HG03354 (cell line): ENCODE measurements around the gene MEF2A.
"Not testable (repeated sequence)": the region's sequence is repeated elsewhere in the genome, so short reads cannot be mapped to it uniquely, and the experiment has no call there.

ENCODE experiments used
- ATAC-seq: cut with Tn5 transposase; IDR thresholded peaks from one replicate; pipeline ENCODE4 v1.9.1; 2021; ENCODE audit warnings: mild to moderate bottlenecking; ENCODE audit not compliant: unreplicated experiment, poor library complexity, severe bottlenecking

MEF2A gene

DNA sequence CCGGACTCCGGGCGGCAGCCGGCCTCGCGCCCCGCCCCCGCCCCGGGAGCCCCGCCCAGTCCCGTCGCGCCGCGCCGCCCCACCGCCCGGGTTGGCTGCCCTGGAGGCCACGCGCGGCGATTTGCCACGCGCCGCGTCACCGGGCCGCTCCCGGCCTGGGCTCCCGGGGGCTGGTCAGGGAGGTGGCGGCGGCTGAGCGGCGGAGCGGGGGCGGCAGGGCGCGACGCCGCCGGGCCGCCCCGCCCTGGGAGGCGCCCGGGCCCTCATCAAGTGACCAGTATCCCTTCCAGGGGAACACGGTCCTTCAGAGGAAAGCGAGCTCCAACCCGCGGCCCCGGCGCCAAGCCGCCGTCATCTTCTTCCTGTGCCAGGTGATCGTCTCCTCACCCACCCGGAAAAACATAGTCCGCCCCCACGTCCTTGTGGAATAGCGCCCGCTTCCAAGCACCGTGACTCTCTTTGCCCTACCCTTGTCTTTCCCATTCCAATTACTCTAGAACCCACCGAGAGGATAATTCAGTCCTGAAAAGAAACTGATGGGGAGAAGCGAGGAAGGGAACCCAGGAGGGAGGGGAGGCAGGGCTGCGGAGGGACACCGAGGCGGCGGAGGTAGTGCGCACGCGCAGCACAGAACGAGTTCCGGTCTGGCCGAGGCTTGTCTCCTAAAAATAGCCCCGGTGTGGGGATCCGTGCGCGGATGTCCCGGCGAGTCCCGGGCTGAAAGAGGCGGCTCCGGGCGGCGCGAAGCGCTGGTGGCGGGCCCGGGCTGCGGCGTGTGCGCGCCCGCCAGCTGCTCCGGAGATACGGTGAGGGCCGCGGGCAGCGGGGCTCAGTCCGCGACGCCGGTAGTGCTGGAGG, at the start of gene MEF2A:
TSS of gene MEF2A (plus strand) at position 686 of the 858 bp plus-strand sequence. CDS start 67,136 bp downstream, outside the sequence.
- peak; percentile 57 for ATAC-seq

DNA sequence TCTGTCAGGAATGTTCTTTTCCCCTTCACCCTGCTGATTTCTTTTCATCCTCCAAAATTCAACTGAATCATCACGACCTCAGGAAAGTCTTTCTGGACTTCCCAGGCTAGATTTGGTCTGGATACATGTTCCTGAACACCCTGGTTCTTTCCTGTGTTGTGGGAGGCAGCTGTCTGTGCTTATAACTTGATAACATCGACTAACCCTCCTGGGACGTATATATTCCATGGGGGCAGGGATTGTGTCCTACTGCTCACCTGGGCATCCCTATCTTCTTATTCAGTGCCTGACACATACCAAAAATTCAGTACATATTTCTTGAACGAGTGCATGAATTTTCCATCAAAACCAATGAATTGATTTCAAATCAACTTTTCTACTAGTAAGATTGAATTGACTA, 47.6 kb upstream of the MEF2A start:
- no peak for ATAC-seq

DNA sequence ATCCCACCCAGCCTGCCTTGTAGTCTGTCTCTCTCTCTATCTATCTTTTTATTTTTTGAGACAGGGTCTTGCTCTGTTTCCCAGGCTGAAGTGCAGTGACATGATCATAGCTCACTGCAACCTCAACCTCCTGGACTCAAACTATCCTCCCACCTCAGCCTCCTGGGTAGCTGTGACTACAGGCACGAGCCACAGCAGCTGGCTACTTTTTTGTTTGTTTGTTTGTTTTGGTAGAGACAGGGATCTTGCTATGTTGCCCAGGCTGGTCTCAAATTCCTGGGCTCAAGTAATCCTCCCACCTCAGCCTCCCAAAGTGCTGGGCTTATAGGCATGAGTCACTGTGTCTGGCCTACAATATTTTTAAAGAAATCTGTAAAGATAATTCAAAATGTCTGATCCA, 46.4 kb upstream of the MEF2A start:
- not testable (repeated sequence) for ATAC-seq

DNA sequence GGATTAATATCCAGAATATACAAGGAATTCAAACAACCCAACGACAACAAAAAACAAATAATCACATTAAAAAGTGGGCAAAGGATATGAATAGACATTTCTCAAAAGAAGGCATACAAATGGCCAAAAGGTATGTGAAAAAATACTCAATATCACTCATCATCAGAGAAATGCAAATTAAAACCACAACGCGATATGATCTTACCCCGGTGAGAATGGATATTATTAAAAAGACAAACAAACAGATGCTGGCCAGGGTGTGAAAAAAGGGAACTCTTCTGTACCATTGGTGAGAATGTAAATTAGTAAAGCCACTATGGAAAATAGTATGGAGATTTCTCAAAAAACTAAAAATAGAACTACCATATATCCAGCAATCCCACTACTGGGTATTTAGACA, 43.5 kb upstream of the MEF2A start:
- peak; percentile 88 for ATAC-seq

DNA sequence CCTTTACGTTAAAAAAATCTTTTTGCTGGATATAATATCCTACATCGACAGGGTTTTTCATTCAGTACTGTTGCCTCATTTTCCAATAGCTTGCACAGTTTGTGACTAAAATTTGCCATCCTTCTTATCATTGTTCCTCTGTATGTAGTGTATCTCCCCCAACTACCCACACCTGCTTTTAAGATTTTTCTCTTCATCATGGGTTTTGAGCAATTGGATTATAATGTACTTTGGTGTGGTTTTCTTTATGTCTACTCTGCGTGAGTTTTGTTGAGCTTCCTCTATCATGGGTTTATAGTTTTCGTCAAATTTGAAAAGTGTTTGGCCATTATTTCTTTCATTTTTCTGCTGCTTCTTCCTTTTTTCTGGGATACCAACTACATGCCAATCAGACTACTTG, 39.6 kb upstream of the MEF2A start:
- no peak for ATAC-seq

DNA sequence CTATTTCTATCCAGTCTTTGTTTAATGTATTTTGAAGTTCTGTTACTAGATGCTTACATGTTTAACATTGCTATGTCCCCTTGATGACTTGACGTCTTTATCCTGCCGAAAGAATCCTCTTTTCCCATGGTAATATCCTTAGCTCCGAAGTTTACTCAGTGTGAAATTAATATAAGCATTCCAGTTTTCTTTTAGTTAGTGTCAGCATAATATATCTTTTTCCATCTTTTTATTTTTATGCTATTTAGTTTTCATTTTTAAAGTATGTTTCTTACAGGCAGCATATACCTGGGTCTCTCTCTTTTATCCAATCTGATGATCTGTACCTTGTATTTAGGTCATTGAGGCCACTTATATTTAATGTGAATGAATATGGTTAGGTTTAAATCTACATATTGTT, 39.1 kb upstream of the MEF2A start:
- no peak for ATAC-seq

DNA sequence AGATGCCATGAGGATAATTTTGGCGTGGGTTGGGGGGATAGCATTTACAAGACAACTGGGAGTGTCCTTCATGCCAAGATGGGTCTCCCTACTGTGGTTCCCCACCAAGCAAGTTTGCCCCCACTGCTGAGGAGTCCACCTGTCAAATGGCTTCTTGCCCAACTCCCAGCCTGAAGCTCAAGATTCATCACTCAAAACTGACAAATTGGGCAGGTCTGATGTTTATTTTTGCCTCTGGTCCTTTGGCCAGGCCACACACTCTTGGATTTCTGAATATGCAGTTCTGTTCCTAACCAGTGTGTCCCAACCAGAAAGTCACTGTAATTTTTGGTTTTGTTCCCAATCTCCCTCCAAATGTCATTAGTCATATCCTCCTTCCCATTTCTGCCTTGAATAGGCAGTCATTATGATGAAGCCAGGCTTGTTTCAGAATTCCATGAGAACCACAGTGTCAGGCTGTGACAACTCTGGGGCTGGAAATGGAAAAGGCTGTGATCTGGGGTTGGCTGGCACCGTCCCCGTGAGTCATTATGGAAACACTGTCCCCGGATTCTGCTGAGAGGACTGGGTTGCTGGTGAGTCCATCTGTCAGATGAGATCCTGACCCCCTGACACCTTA, 29.3 kb upstream of the MEF2A start:
- ATAC-seq = no peak

DNA sequence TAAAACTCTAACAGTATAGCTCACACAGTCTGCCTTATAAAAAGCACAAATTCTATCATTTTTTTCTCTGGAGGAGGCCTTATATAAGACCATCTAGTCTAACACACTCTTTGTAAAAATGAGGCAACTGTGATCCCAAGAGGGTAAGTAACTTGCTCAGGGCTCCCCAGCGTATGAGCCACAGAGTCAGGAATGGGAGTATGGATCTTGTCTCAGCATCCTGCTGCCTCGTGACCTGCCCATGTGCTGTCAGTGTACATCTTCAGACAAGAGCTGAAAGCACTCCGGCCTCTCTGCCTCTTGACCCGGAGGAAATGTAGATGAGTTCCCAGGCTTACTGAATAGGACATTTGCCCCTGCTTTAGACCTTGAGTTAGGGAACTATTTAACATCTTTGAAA, 28.4 kb upstream of the MEF2A start:
- ATAC-seq = no peak

DNA sequence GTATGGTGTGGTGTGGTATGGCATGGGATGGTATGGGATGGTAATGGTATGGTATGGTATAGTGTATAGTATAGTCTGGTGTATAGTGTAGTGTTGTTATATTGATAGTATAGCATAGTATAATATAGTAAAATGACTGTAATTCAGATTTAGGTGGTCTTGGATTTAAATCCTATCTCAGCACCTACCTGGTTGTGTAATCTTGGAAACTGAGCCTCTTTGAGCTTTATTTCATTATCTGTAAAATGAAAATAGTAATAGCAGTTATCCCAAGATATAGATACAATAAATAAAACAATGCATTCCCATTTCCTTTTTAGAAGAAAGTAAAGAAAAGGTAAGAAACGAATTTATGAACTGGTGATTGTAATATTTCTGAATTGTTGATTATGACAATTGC, 27.5 kb upstream of the MEF2A start:
- ATAC-seq = no peak

DNA sequence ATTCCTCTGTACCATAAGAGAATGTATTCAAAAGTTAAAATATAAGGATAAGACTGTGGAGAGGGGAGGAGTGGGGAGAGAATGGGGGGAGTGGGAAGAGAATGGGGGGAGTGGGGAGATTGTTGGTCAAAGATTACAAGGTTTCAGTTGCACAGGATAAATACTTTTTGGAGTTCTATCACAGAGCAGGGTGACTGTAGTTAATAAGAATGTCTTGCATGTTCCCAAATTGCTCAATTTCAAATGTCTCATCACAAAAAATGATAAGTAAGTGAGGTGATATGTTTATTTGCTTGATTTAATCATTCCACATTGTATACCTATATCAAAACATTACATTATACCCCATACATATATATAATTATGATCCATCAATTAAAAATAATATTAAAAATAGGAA, 23.0 kb upstream of the MEF2A start:
- ATAC-seq = no peak

DNA sequence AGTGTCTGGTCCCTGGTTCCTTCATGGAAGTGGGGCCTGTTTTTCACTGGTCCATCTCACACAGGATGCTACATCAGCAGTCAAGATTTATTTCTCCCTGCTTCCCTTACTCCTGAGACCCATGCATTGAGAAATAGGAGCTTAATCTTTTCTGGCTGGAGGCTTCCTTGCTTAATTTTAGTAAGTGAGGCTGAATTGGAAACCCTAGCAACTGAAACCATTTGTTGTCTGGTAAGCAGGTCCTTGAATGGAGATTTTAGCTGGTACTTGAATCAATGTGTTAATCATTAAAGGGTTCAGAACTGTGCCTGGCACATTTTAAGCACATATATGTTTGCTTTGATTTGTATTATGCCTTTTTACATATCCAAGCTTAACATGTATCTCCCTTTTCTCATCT, 20.2 kb upstream of the MEF2A start:
- ATAC-seq = peak; percentile 81

DNA sequence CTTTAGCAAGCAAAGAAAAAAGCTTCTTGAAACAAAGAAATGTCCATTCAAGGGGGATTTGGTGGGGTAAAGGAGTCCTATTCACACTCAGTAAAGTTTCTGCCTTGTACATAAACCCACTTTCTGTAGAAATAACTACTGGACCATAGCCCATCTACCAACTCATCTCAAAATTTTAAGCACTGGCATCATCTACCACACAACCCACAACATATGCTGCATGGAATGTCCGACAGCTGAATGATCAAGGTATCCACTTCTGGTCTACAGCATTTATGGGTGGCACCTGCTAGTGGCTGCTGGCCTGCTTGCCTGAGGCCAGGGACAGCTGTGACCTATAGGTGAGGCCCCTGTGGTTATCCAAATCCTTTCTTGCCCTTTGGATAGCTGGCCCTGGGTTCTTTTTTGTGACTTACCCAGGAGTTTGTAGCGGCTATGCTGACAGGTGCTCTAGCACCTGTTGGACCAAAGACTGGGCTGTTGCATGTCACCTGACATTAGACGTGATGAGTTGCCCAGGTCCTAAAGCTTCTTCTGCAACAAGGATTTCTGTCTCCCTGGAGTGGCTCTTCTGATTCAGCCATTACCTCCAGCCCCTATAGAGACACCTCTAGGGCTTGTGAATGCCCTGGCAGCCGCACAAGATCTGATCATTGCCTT, 19.2 kb upstream of the MEF2A start:
- ATAC-seq = no peak

DNA sequence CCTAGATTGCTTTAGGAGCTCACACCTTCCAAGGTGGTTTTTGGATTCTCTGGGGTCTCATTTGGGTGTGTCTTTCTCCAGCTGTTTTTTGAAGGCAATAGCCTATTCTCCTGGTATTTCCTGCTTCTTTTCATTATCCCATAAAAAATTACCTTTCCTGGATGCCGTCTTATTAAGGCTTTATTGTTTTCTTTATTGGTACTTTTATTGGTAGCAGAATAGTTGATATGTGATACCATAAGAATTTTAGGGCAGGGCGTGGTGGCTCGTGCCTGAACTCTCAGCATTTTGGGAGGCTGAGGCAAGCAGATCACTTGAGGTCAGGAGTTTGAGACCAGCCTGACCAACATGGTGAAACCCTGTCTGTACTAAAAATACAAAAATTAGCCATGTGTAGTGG, 18.3 kb upstream of the MEF2A start:
- no peak for ATAC-seq

DNA sequence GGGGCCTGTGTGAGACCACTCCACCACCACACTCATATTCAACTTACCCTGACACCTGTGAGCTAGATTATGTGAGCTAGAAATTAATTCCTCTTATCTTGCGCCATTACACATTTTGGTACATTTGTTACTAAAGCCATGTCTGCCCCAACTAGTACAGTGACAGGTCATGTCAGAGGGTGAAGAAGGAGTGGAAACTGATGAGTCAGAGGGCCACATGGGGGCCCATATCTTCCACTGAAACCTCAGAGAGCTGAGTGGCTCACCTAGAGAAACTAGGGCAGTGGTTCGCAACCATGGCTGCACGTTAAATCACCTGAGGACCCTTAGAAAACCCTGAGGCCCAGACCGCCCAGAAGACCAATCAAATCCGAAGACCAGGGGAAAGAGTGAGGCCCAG, 15.7 kb upstream of the MEF2A start:
- ATAC-seq = no peak

DNA sequence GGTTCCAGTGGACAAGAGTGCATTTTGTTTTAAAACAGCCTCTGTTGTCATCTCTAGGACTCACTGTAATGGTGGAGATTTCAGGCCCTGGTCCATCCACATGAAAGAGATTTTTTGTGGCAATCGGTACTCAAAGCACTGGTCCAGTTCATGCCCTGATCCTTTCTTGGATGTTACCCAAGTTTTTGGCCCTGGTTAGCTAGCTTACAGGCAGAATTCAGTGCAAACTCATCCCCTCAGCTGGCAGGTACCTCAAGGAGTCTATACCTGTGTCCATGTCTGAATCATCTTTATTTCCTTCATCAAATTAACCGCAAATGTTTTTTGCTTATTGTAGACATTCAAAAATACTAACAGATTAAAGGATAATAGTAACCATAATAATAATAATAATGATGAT, 13.7 kb upstream of the MEF2A start:
- no peak for ATAC-seq

DNA sequence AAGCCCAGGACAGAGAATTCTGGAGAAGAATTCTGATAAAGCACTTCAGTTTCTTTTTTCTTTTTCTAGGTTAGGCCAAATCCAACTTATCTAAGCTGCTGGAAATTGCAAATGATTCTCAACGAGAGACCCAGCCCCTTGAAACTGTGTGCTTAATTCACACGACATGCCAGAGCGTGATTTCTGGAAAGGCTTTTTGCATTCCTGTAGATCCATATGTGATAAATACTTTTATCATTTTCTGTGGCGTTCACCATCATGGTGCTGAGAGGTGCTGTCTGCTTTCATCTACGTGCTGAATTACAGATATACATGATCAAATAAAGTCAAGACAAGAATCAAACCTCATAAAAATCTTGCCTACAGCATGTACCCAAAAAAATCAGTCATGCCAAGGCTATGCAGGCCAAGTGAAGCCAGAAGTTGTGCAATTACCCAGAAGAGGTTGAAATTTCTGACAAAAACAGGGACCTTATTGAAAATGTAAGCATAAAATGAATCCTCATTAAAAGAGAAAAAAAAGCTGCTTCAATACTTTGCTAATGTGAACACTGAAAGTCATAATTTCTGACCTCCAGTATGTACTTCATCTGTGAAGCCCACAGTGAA, 10.8 kb upstream of the MEF2A start:
- no peak for ATAC-seq

DNA sequence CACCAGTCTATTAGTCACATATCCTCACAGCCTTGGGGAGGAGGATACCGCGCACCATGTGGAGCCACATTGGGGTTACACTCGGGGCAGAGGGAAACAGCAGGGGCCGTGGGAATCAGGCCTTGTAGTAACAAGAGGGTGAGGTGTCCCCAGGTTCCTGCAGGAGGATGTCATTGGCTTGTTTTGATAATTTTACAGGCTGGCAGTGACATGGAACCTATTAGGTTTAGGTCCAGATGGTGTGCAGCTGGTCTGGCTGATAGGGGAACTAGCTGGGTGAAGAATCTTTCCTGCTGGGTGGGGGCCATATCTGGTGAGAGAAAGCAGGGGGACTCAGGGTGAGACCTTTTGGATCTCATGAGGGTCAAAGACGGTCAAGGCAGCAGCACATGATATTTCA, 9.8 kb upstream of the MEF2A start:
- ATAC-seq = no peak

DNA sequence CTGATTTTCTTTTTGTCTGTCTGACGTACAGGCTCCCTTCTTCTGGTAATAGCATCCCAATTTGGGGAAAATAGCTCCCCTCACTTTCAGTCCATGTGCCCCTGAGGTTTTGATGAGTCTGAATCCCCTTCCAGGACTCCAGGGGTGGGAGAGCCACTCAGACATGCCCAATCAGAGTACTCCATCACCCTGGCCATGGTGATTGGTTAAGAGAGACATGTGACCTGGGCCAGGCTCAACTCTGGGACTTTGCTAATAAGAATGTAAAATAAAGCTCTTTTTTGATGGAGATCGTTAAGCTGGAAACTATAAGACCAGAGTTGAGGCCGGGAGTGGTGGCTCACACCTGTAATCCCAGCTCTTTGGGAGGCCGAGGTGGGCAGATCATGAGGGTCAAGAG, 9.2 kb upstream of the MEF2A start:
- ATAC-seq = no peak

DNA sequence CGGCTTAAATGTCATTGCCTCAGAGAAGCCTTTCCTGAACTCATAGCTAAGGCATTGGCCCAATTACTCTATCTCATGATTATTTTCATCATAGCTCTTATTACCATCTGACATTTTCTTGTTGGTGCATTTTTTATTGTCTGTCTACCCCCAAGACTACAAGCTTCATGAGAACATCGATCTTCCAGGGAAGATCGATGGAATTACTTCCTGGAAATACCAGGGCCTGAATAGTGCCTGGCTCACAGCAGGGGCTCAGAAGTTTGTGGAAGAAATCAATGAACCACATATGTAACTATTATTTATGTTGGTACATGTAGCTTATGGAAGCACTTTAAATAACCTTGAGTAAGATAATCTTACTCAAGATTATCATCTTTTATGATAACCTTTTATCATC, 7.7 kb upstream of the MEF2A start:
- no peak for ATAC-seq

DNA sequence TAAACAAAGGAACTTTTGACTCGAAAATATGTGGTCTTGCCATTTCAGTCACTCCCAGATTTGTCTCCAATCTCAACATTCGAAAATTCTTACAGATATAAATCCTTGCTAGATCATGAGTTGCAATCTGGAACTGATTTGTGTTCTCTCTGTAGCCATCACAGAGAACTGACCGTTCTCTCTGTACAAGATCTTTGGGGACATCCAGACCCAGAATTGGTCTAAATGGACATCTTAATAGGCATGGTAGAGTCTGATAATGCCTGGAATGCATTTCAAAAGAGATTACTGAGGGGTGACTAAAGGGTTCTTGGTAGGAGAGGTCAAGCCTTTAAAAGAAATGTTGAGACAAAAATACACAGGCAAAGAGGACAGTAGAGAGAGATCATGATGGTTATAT, 7.2 kb upstream of the MEF2A start:
- no peak for ATAC-seq
